ENCODE measurements around the gene ANTKMT. TPM values are rescaled to one million over a fixed set of nuclear protein-coding genes. Genes with fewer than 3 reads are reported as not detected.

The ANTKMT gene
- total RNA-seq, 2 donors from 2014 or later: 36.5 to 37.5 TPM

- Histone ChIP-seq H3K27ac (peak overlapping the region in 1 of 2 donors; percentile 40), H3K27me3 (peaks cover 0 to 8% of the 10 kb centered on the region in 2 donors), H3K36me3 (no peaks in the 10 kb centered on the region), H3K4me3 (peak overlapping the region; percentile 73 to 81), H3K9me3 (no peaks in the 10 kb centered on the region), H3K4me1 (peaks cover 0 to 52% of the 10 kb centered on the region in 2 donors)
- DNase-seq (ENCODE audit: low spot score): no peak
- TF ChIP-seq CTCF (IDR thresholded peaks at IDR 0.05): no peak
Measured at GRCh38 chr16:715477-716199, 5.3 kb upstream of the ANTKMT start.

- peaks cover 0 to 54% of the 10 kb centered on the region in 2 donors for H3K4me1 ChIP-seq
- H3K27ac ChIP-seq: no peak overlapping the region
Measured at GRCh38 chr16:716200-716568, 4.8 kb upstream of the ANTKMT start.

GRCh38 chr16:716768-717325 lies 4.1 kb upstream of the ANTKMT start:
- Histone ChIP-seq H3K27me3 (no peaks in the 10 kb centered on the region), H3K27ac (no peak overlapping the region), H3K9me3 (no peaks in the 10 kb centered on the region), H3K36me3 (no peaks in the 10 kb centered on the region), H3K4me3 (no peak overlapping the region), H3K4me1 (peaks cover 0 to 55% of the 10 kb centered on the region in 2 donors)
- DNase-seq (ENCODE audit: low spot score): no peak
- no peak for TF ChIP-seq CTCF (IDR thresholded peaks at IDR 0.05)

More at GRCh38 chr16:716200-716568, 4.8 kb upstream of the ANTKMT start:
- no peak for TF ChIP-seq CTCF (IDR thresholded peaks at IDR 0.05)
- Histone ChIP-seq H3K27me3 (peaks cover 0 to 2% of the 10 kb centered on the region in 2 donors), H3K4me3 (peak overlapping the region; percentile 73 to 81), H3K36me3 (no peaks in the 10 kb centered on the region), H3K9me3 (no peaks in the 10 kb centered on the region)
- no peak for DNase-seq (ENCODE audit: low spot score)

GRCh38 chr16:717450-718245 lies 3.3 kb upstream of the ANTKMT start:
- no peaks in the 10 kb centered on the region for H3K27me3 ChIP-seq
- H3K4me3 ChIP-seq: no peak overlapping the region
- DNase-seq (ENCODE audit: low spot score): no peak
- H3K9me3 ChIP-seq: no peaks in the 10 kb centered on the region
- no peak overlapping the region for H3K27ac ChIP-seq
- no peak for TF ChIP-seq CTCF (IDR thresholded peaks at IDR 0.05)
- H3K36me3 ChIP-seq: no peaks in the 10 kb centered on the region
- H3K4me1 ChIP-seq: peaks cover 0 to 58% of the 10 kb centered on the region in 2 donors

- no peaks in the 10 kb centered on the region for H3K9me3 ChIP-seq
- H3K27ac ChIP-seq: no peak overlapping the region
- H3K4me3 ChIP-seq: no peak overlapping the region
- DNase-seq (ENCODE audit: low spot score): no peak
- H3K4me1 ChIP-seq: peaks cover 0 to 58% of the 10 kb centered on the region in 2 donors
- H3K27me3 ChIP-seq: no peaks in the 10 kb centered on the region
- TF ChIP-seq CTCF (IDR thresholded peaks at IDR 0.05): no peak
- no peaks in the 10 kb centered on the region for H3K36me3 ChIP-seq
Measured at GRCh38 chr16:718389-718788, 2.6 kb upstream of the ANTKMT start.

Data from right atrium auricular region (tissue), 2 donors.